ENCODE measurements around the gene ROPN1L. TPM values are rescaled to one million over a fixed set of nuclear protein-coding genes. Genes with fewer than 3 reads are reported as not detected.

ROPN1L gene
- total and polyA plus RNA-seq, 2 of the 8 experiments (the other 6 are each of a cell fraction or from before 2014, with no cell fraction given), result 0.24 to 0.73 TPM

DNA sequence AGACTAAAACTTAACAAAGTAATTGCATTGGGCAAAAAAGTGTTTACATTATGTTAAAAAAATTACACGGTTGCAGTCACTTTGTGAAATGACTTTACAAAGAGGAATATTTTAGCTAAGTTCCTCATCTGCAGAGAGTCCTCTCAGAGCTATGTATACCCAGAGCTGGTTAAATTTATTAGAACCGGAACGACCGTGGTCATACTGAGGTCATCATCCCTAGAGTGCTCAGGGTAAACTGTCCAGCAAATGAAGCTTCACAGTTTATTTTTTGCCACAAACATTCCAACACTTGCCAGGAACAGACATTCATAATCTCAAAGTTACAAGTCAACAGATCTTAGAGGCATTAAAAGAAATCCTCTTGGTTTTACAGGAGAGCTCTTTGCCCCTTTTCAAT lies 897 bp downstream of the ROPN1L start:
- H3K23ac ChIP-seq (ENCODE audit: insufficient read length), result no peak overlapping the region
- H3K27me3 ChIP-seq (replicated peaks in 1 of 4; ENCODE audit: control insufficient read depth in 3 of 4, extremely low read depth in 1 of 4, insufficient read depth in 3 of 4, low read length in 3 of 4), result peaks cover 0 to 10% (median 6%) of the 10 kb centered on the region in 4 experiments; a peak in 5 of 7 replicates
- no peak overlapping the region for H2BK12ac ChIP-seq (ENCODE audit: low read depth, low read length)
- H3K27ac ChIP-seq (ENCODE audit: low read depth, low read length), result no peak overlapping the region
- peak overlapping the region; percentile 41 to 83 (median 68); a peak in 7 of 8 replicates for H3K4me3 ChIP-seq (ENCODE audit: extremely low read depth in 1 of 4, insufficient read depth in 2 of 4, low read depth in 3 of 4, low read length in 4 of 4)
- no peaks in the 10 kb centered on the region for H3K79me1 ChIP-seq (ENCODE audit: low read depth, low read length)
- no peaks in the 10 kb centered on the region for H3K9me3 ChIP-seq (ENCODE audit: insufficient read depth in 2 of 2, low read depth in 1 of 2, low read length in 1 of 2)
- ChIA-PET CTCF (ENCODE audit: partially characterized antibody) (interaction anchor here (0.7 to 6.0 kb wide), 9 partner anchors 9 to 247 kb away, joined by 3 to 56 read pairs (median 4); no protein-coding TSS in a partner anchor), POLR2A (ENCODE audit: partially characterized antibody) (interaction anchor here (1.3 kb wide), 1 partner anchor 194 kb away, joined by 3 read pairs; no protein-coding TSS in a partner anchor)
- H2BK15ac ChIP-seq (ENCODE audit: low read length), result no peak overlapping the region
- no peak overlapping the region for H4K91ac ChIP-seq (replicated peaks; ENCODE audit: insufficient read length, low read length)
- FAIRE-seq (no peak), DNase-seq (ENCODE audit: low read depth in 1 of 2, low spot score in 2 of 2) (no peak)
- peaks cover 5% of the 10 kb centered on the region; the same call in 1 of the 2 replicates for H3K23me2 ChIP-seq (ENCODE audit: low read depth, low read length)
- H4K8ac ChIP-seq (ENCODE audit: extremely low read depth, insufficient read depth, low read length), result no peak overlapping the region
- H4K20me1 ChIP-seq (replicated peaks in 1 of 2; ENCODE audit: control insufficient read depth in 1 of 2, insufficient read depth in 2 of 2, low read length in 2 of 2), result no peaks in the 10 kb centered on the region
- no peak overlapping the region for H3K56ac ChIP-seq (replicated peaks; ENCODE audit: insufficient read length, low read depth, low read length)
- no peak for TF ChIP-seq BRCA1 (IDR thresholded peaks at IDR 0.05; ENCODE audit: low read depth, low read length)
- no peak for TF ChIP-seq BACH1 (IDR thresholded peaks at IDR 0.05; ENCODE audit: low read length)
- no peak for TF ChIP-seq TBP (IDR thresholded peaks at IDR 0.05; ENCODE audit: low read depth, low read length)
- TF ChIP-seq MAX (IDR thresholded peaks at IDR 0.05), result no peak
- no peak for TF ChIP-seq SUZ12 (IDR thresholded peaks at IDR 0.05; ENCODE audit: low read length)
- TF ChIP-seq ATF2 (IDR thresholded peaks at IDR 0.05; ENCODE audit: low read length), result no peak
- TF ChIP-seq POLR2AphosphoS5 (IDR thresholded peaks at IDR 0.05; ENCODE audit: low read depth, low read length), result no peak
- no peak for TF ChIP-seq SIRT6 (IDR thresholded peaks at IDR 0.05; ENCODE audit: low read length)
- no peak overlapping the region for H2AFZ ChIP-seq (ENCODE audit: low read length)
- no peaks in the 10 kb centered on the region for H3K79me2 ChIP-seq (ENCODE audit: control insufficient read depth in 1 of 2, insufficient read depth in 2 of 2, low read length in 2 of 2)
- no peak overlapping the region for H3K14ac ChIP-seq (ENCODE audit: insufficient read length)
- H2BK5ac ChIP-seq (ENCODE audit: low read depth, low read length), result no peak overlapping the region
- no peak overlapping the region for H2AK5ac ChIP-seq (ENCODE audit: low read depth, low read length)
- H3K18ac ChIP-seq (ENCODE audit: extremely low read depth, low read length), result no peak overlapping the region
- H4K5ac ChIP-seq (ENCODE audit: insufficient read length, low read depth, low read length), result no peak overlapping the region
- no peak overlapping the region for H3K4ac ChIP-seq (replicated peaks; ENCODE audit: insufficient read length, low read depth, low read length)
- peak overlapping the region; percentile 71 to 92 for H3K4me2 ChIP-seq (ENCODE audit: insufficient read depth in 1 of 2, low read depth in 2 of 2, low read length in 2 of 2)
- no peak overlapping the region for H2BK120ac ChIP-seq (replicated peaks; ENCODE audit: low read depth, low read length)
- peaks cover 0 to 6% (median 4%) of the 10 kb centered on the region in 4 experiments; a peak in 4 of 7 replicates for H3K4me1 ChIP-seq (replicated peaks in 1 of 4; ENCODE audit: control insufficient read depth in 3 of 4, insufficient read depth in 4 of 4, low read length in 3 of 4)
- no peak overlapping the region for H2BK20ac ChIP-seq (ENCODE audit: low read length)
- no peaks in the 10 kb centered on the region for H3K36me3 ChIP-seq (ENCODE audit: control insufficient read depth in 2 of 4, insufficient read depth in 4 of 4, low read length in 3 of 4)
- H3K9ac ChIP-seq (replicated peaks in 1 of 4; ENCODE audit: extremely low read depth in 1 of 4, low read depth in 3 of 4, low read length in 3 of 4), result no peak overlapping the region; a peak in 1 of 7 replicates
- 71% methylated on average over 4 of the region's 4 CpGs; no CpG with 5 or more reads in 1 of the 2 experiments for WGBS, 2 experiments (ENCODE audit: extremely low coverage in 1 of 2, insufficient coverage in 1 of 2, insufficient read length in 1 of 2, insufficient replicate concordance in 2 of 2, low coverage in 1 of 2, low lambda C conversion rate in 2 of 2, missing lambda C conversion rate in 1 of 2)

Measured in H1 (cell line).